ENCODE measurements around the gene CENPU.

DNA sequence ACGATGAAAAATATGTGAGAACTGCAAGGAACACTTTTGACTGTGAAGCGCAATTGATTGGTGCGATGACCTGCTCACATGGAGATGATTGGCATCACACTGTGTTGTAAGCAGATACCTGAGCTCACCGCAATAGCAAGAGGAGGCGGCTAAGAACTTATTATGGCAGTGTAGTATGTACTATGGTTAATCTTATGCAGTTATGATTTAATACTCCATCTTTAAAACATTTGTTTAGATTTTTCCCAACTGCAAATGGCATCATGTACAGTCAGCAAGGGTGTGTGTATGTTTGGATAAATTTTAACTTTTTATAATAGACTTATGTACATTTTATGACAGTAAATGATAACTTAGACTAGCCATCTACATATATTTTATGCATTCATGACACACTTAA lies 58.9 kb downstream of the CENPU start:
- no peak for TF ChIP-seq EZH2 (IDR thresholded peaks at IDR 0.05)
- TF ChIP-seq, protein P1, sequence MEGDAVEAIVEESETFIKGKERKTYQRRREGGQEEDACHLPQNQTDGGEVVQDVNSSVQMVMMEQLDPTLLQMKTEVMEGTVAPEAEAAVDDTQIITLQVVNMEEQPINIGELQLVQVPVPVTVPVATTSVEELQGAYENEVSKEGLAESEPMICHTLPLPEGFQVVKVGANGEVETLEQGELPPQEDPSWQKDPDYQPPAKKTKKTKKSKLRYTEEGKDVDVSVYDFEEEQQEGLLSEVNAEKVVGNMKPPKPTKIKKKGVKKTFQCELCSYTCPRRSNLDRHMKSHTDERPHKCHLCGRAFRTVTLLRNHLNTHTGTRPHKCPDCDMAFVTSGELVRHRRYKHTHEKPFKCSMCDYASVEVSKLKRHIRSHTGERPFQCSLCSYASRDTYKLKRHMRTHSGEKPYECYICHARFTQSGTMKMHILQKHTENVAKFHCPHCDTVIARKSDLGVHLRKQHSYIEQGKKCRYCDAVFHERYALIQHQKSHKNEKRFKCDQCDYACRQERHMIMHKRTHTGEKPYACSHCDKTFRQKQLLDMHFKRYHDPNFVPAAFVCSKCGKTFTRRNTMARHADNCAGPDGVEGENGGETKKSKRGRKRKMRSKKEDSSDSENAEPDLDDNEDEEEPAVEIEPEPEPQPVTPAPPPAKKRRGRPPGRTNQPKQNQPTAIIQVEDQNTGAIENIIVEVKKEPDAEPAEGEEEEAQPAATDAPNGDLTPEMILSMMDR (IDR thresholded peaks at IDR 0.05): no peak

Measured in neural progenitor cell (in vitro differentiated cells).